GM21529 (cell line): ENCODE results near the gene ATAD3B.
"Not testable (repeated sequence)": the region's sequence is repeated elsewhere in the genome, so short reads cannot be mapped to it uniquely, and the experiment has no call there.

Source experiments
- ATAC-seq: cut with Tn5 transposase; IDR thresholded peaks from one replicate; pipeline ENCODE4 v1.9.1; 2021; ENCODE audit not compliant: unreplicated experiment

Gene ATAD3B

DNA sequence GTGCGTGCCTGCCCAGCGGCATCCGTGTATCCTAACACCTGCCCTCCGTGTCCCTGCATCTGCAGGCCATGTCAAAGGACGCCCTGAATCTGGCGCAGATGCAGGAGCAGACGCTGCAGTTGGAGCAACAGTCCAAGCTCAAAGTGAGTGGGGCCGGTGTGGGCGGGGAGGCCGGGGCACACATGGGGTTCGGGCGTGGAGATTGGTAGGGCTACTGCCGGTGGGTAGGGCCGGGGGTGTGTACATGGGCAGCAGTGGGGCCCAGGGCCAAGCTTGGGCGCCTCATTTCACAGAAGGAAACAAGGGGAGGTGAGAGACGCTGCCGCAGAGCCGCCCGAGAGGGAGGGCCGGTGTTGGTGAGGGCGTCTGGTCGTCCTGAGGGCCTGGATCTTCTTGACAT lies 20.9 kb upstream of the ATAD3B start:
- ATAC-seq, result not testable (repeated sequence)

DNA sequence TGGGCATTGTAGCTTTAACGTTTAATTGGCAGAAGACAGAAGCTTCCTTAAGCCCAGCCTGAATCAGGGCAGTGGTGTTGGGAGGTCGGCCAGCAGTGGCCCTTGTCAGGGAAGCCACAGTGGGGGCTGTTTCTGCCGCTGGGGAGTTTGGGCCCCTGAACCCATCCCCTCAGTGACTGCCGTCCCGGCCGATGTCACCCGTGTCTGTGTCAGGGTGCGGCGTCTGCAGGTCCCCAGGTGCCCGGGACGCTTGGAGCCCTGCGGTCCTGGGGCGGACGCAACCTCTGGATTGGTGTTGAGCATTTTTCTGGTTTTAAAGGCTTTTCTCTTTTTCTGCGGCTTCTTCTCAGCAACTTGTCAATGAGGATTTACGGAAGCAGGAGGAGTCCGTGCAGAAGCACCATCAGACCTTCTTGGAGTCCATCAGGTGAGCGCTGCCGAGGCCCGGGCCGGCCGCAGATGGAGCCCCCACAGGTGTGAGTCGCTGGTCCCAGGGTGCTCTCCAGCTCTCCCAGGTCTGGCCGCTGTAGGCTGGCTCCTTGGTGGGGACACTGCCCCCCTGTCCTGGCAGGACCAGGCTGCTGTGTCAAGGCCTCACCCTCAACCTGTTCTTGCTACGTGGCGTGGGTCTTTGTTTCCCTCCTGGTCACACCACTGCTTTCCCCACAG lies 19.7 kb upstream of the ATAD3B start:
- ATAC-seq, result no peak

DNA sequence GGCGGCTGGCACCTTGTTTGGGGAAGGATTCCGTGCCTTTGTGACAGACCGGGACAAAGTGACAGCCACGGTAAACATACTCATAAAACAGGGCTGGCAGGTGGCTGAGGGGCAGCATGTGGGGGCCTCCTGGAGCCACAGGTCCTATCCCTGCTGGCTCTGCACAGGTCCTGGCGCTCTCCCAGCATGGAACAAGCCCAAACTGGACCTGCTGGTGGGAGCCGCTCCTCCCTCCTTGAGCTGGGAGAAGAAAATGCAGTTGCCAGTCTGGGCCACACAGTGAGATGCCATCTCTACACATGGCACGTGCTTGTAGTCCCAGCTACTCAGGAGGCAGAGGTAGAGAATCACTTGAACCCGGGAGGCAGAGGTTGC lies 19.2 kb upstream of the ATAD3B start:
- not testable (repeated sequence) for ATAC-seq

DNA sequence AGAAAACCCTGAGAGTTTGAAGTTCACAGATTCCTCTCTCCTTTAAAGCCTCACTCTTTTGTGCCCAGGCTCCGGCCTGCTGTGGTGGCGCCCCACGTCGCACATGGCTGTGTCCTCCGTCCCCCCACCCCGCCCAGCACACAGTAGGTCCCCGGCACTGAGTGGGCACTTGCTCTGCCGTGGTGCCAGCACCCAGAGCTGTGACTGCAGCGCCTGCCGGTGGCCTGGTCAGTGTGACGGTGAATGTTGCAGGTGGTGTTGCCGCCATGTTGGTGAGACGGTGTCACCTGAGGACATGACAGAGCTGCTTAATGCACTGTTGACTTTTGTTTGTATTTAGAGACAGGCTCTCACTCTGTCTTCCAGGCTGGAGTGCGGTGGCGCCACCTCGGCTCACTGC lies 18.7 kb upstream of the ATAD3B start:
- ATAC-seq, result no peak

DNA sequence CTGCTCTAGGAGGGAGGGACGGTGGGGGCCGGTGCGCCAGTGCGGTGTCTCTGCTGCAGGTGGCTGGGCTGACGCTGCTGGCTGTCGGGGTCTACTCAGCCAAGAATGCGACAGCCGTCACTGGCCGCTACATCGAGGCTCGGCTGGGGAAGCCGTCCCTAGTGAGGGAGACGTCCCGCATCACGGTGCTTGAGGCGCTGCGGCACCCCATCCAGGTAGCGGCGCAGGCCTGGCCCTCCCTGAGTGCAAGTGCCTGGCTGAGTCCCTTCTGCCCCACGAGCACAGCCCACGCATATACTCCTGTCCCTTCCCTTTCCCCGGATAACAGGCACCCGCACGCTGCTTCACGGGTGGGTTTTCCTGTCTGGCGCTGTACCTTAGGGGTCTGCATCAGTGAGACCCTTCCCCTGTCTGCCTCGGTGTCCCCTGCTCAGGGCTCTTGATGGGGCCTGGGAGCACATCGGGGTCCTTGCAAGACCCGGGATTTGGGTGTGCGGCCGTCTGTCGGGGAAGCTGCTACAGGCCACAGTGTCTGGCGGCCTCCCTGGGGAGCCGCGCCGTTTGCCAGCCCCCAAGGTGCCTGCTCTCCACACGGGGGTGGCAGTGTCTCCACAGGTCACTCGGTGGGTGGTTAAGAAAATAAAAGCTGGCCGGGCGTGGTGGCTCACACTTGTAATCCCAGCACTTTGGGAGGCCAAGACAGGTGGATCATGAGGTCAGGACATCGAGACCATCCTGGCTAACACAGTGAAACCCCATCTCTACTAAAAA lies 17.1 kb upstream of the ATAD3B start:
- not testable (repeated sequence) for ATAC-seq

DNA sequence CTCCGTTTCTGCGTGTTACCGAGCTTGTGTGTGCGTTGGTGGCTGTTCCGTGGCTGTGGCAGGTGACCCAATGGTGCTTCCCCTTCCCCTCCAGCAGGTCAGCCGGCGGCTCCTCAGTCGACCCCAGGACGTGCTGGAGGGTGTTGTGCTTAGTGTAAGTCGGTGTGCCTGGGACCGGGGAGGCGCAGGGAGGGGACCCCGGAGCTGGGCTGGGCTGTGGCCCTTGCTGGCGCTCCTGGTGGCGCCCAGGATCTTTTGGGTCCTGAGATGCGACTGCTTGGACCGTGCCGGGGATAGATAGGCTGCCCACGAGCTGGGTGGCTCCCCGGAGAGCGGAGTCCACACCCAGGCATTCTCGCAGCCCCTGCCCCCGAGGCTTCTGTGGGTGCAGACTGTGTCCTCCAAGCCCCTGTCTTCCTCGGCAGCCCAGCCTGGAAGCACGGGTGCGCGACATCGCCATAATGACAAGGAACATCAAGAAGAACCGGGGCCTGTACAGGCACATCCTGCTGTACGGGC lies 16.1 kb upstream of the ATAD3B start:
- ATAC-seq, result no peak

DNA sequence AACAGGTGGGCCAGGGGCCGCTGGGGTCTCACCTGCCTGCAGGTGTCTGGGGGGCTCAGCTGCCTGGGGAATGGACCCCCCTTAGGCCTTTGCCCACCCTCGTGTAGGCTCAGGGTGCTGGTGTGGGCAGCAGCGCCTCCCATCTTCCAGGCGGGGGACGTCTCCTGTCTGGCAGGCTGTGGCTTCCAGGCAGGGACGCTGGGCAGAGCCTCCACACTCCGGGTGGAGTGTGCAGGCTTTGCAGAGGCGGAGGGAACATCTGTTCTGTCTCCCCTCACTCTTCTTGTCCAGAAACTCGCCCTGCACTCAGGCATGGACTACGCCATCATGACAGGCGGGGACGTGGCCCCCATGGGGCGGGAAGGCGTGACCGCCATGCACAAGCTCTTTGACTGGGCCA lies 15.6 kb upstream of the ATAD3B start:
- not testable (repeated sequence) for ATAC-seq

DNA sequence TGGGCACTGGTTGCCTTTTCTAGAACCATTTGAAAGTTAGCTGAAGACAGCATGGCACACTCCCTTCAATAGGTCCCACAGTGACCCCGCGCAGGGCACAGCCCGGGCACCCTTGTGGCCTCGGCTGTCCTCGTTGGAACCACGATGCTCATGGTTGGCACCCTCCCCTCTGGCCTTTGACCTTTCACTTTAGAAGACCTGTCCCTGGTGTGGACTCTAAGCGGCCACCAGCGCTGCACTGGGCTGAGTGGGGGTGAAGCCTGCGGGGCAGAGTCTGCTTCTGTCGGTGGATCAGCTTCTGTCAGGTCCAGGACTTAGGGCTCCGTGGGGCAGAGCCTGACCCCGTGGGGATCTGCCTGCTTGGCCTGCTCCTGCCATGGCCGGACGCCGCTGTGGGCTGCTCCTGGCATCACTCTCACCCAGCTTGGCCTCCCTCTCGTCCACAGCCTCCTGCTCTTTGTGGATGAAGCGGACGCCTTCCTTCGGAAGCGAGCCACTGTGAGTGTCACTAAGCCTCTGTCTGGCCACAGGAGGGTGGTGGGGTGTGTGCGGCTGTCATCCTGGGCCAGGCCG lies 14.8 kb upstream of the ATAD3B start:
- not testable (repeated sequence) for ATAC-seq

DNA sequence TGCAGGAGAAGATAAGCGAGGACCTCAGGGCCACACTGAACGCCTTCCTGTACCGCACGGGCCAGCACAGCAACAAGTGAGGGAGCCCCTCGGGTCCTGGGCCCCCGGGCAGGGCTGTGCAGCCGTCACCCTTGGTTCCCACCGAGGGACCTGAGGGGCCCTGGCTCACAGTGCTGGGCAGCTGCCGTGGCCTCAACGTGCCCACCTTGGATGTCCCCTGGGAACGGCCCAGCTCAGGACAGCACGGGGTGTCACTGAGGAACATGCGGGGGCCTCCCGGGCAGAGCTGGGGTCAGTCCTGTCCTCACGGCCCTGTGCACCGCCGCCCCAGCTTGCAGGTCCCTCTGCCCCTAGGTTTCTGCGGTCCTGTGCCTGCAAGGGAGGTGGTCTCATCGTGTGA lies 12.4 kb upstream of the ATAD3B start:
- ATAC-seq, result not testable (repeated sequence)

DNA sequence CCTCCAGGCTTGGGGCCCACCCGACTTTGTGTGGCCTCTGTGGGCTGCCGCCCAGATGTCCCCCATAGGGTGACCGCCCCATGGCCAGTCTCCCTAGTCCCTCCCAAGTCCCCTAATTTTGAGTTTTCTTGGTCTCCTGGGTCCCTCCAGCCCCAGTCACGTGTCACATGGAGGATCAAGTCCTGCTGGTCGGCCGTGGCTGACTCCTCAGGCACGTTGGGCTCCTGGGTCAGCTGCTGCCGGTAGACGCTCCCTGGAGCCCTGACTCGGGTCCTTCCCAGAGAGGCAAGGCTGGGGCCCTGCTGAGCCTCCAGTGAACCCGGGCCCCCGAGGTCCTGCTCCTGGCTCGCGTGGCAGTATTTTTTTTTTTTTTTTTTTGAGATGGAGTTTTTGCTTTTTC lies 11.9 kb upstream of the ATAD3B start:
- not testable (repeated sequence) for ATAC-seq

DNA sequence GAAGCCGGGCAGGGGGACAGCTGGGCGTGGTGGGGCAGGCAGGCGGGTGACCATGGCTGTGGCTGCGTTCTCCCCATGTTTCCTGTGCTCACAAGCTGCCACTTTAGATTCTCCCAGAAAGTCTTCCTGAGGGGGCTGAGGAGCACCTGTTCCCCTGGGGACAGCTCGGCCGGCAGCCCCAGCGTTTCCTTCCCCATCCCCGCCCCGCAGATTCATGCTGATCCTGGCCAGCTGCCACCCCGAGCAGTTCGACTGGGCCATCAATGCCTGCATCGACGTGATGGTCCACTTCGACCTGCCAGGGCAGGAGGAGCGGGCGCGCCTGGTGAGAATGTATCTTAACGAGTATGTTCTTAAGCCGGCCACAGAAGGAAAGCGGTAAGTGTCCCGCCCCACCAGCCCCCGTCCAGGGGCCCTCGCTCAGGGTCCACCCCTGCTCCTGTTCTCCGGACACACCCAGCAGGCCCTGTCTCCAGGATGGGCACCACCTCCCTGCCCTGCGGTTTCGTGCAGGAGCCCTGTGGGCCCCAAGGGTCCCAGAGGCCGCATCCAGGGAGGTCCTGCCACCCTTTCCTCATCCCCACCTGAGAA lies 10.9 kb upstream of the ATAD3B start:
- no peak for ATAC-seq

DNA sequence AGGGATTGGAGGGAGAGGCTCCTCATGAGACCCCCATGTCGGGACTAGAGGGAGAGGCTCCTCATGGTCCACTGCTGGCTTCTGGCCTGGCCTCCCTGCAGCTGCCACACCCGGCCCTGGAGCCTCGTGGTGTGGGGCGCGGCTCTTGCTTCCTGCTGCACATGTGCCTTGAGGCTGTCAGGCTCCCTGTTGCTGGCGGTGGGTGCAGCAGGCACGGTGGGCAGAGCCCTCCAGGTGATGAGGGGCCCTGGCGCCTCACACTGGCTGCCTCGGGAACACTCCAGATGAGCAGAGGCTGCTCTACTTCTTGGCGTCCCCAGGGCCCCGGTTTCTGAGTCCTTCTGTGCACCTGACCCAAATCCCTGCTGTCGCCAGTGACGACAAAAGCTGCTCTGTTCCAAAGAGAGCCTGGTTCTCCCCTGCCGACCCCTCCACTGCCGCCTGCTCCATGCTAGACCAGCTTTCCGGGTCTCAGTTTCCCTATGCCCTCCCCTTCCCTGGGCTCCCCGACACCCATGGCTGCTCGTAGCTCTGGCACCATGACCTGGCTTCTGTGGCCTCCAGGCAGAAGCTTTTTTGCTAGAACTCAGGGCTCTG lies 9.7 kb upstream of the ATAD3B start:
- ATAC-seq, result no peak

DNA sequence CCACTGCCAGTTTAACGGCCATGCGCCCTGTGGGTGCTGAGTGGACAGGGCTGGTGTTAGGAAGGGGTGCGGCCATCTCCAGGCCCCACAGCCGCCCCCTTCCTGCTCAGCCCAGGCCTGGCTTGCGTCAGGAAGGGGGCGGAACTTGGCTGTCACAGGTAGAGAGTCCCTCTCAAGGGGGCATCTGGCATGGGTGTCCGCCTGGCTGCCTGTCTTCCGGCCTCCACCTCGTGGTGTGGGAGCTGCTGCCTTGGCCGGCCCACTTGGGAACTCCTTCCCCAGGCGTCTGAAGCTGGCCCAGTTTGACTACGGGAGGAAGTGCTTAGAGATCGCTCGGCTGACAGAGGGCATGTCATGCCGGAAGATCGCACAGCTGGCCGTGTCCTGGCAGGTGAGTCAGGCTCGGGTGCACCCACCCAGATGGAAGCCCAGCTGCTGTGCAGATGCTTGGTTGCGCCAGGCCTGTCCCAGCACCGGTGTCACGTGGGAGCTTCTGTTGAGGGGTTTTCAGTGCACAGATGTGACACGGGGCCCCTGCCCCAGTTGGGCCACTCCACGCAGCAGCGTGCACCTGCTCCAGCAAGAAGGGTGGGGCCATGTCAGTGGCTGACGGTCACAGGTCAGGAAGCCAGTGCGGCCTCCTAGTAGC lies 9.1 kb upstream of the ATAD3B start:
- ATAC-seq, result peak; percentile 64

DNA sequence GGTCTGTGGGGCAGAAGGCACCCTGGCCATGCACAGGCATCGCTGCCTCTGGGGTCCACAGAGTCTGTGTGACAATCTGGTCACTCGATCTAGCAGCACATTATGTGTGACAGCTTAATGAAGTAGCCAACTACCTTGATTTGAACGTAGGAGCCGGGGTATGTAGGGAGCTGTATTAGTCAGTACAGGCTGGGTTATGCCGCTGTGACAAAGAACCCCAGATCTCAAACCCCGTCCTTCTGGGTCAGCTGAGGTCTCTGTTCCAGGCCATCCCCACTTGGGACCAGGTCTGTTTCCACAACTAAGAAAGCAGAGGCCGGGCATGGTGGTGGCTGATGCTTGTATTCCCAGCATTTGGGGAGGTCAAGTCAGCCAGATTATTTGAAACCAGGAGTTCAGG lies 8.3 kb upstream of the ATAD3B start:
- no peak for ATAC-seq

DNA sequence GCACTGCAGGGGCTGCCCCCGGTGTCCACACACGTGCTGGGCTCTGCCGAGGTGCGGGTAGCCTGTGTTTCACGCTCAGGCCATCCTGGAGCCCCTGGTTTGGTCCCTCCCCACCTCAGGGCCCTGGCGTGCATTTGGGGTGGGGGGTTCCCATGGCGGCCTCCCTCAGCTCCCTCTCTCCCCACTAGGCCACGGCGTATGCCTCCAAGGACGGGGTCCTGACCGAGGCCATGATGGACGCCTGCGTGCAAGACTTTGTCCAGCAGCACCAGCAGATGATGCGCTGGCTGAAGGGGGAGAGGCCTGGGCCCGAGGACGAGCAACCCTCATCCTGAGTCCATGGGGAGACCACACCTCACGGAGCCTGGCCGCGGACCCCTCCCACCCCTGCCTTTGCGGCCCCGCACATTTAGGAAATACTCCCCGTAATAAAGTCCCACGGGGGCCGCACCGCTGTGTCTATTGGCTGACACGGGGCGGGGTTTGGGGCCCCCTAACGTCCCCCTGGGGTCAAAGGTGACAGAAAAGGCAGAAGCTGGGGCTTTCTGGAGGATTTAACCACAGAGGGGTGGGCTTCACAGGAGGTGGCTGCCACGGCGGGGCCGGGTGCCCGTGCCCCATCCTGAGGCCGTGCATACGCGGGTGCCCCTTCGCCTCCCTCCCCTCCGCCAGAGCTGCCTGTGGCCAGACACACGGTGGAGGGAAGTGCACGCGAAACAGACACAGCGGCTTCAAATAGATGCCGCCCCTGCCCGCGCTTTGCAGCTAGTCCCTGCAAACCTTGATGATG lies 3.2 kb upstream of the ATAD3B start:
- not testable (repeated sequence) for ATAC-seq

DNA sequence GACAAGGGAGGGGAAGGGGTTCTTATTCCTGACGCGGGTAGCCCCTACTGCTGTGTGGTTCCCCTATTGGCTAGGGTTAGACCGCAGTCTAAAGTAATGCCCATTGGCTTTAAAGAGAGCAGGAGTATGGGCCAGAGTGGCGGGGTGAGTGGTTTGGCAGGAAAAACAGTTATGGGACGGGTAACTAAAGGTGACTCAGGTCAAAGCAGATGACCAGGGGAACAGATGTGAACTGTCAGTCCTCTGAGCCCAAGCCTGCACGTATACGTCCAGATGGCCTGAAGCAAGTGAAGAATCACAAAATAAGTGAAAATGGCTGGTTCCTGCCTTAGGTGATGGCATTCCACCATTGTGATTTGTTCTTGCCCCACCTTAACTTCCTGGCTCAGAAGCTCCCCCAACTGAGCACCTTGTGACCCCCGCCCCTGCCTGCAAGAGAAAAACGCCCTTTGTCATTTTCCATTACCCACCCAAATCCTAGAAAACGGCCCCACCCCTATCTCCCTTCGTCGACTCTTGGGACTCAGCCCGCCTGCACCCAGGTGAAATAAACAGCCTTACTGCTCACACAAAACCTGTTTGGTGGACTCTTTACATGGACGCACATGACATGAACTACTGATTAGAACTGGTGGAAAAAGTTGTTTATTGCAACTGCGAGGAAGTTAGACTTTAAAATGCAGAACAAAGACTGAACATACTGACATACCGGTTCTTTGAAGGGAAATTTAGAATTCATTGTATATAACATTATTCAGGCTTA lies 758 bp upstream of the ATAD3B start:
- no peak for ATAC-seq

DNA sequence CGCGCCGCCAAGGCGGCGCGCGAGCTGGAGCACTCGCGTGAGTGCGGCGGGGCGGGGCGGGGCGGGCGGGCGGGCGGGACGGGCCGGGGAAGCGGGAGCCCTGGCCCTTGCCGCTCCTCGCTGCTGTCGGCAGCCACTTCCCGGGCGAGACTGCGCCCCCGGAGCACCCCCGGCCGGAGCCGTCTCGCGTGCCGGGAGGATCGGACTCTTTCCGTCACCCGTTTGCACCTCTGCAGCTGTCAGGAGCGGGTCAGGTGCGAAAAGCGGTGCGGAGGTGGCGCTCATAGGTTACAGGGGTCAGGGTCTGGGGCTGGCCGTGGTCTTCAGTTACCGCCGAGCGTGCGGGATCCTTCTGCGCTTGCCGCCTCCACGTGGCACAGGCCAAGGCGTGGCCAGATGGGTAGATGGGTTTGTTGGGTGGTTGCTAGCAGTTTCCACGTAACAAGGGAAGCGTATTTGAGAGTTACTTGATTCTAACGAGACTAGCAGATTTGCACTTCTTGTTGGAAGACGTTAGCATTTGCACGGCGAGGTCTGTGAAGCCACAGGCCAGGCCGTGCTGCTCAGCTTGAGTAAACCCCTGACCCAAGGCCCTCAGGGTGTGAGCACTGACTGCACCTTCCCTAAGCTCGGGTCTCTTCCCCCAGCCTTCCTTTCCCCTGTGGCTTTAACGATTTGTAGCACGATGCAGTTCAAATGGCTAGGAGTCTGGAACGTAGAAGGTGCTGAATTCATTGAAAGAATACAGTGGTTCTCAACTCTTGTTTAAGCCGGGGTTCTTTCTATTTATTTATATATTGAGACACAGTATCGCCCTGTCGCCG lies 700 bp downstream of the ATAD3B start:
- ATAC-seq, result not testable (repeated sequence)

DNA sequence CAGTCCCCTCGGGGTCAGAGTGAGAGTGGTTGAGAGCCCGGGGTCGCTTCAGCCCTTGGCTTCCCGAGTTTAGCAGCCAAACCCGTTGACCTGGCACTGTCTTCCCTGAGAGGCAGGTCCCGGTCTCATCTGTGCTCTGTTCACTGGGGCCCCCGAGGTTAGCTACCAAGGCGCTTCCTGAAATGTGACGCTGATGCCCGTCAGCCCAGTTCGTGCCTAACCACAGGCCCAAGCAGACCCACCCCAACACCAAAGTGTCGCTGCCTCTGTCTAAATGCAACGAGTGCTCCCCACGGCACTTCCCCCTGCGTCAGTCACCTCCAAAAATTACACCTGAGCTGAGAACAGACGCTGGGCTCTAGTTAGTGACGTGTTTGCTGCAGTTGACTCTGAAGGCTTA lies 4.4 kb downstream of the ATAD3B start:
- not testable (repeated sequence) for ATAC-seq
